Skeletal muscle cell (primary cell): ENCODE results near the gene DAG1.

ENCODE experiments used
- DNase-seq: peaks from one replicate; pipeline ENCODE4 v3.0.0-alpha.2; 2010; ENCODE audit warnings: low read depth
- H3K4me3 ChIP-seq: 2 replicates; pipeline ENCODE4 v1.5.1; 2011; ENCODE audit warnings: low read depth, mild to moderate bottlenecking, control low read depth, low read length, moderate library complexity

The DAG1 gene

GRCh38 chr3:49536875-49537533 is 66.9 kb downstream of the DAG1 start:
- no peak for DNase-seq
- no peak overlapping the region for H3K4me3 ChIP-seq

GRCh38 chr3:49539659-49540560 is 69.8 kb downstream of the DAG1 start:
- peak overlapping the region; percentile 52 for H3K4me3 ChIP-seq
- peak; percentile 75 for DNase-seq

DNA sequence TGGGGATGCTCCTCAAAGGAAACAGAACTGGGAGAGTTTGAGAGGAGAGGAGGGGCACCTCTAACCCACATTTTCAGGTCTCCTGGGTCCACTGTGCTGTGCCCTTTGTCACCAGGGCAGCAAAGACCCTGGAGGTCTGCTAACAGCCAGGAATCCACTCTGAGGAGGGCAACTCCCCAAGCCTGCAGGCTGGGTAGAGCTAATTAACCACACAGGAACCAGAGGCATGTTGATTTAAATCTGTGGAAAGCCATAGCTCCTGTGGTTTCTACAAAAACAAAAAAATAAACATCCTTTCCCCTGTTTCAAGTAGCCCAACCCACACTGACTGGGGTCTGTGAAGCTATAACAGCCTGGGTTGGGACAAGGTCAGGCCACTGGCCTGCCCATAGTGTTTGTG is 82.0 kb downstream of the DAG1 start:
- DNase-seq = no peak
- no peak overlapping the region for H3K4me3 ChIP-seq

DNA sequence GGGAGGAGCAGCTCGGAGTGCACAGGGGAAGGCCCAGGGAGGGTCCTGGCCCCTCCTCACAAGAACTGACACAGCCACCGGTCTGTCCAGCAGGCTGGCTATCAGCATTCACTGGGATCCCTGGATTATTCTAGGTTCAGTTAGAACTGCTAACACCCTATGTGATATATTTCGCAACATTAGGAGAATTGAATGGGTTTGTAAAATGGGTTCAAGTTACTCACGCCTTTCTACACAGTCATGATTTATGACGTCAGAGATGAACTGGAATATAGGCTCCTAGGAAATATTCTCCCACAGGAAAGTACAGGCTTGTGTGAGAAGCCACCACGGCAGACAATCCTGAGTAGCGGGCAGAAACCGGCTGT is 83.2 kb downstream of the DAG1 start:
- DNase-seq = peak; percentile 28
- peak overlapping the region; percentile 61 for H3K4me3 ChIP-seq

DNA sequence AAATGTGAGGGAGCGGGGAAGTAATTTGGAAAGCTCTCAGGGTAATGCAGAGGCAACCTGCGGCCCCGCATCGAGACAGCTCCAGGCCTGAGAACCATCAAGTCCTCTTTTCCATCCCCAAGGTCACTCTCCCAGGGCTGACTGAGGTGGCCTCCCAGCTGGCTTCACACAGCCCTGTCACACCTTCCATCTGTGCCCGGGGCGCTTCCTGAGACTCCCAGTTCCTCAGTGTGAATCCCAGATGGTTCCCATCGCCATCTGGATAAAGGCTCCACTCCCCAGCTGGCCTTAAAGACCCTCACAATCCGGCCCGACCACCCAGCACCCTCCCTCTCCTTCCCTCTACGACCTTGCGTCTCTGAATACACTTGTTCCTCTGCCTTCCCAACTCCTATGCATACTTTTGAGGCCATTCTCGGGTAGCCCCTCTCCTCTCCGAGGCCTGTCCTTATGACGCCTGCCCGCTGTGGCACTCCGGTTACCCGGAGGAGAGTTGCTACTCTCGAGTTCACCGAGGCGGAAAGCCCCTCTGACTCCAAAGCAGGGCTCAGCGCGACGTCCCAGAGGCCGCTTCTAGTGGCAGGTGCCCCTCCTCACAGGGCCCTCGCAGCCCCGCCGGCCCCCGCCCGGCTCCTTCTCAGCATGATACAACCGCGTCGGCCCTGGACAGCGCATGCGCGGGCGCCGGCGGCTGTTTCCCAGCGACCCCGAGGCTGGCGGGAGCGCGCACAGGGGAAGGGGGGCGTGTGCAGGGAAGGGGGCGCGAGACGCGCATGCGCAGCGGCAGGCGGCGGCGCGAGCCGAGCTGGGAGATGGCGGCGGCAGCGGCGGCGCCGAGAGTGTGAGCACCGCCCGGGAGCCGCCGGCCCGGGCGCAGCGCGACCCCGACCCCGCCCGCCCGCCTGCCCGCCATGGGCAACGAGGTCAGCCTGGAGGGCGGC is 83.9 kb downstream of the DAG1 start, which contains the start of gene BSN:
Gene BSN (plus strand): TSS at position 786 of the 941 bp plus-strand sequence. CDS start 126 bp downstream, at position 912.
- peak; percentile 59 for DNase-seq
- H3K4me3 ChIP-seq = peak within 1 kb of the TSS; percentile 61

DNA sequence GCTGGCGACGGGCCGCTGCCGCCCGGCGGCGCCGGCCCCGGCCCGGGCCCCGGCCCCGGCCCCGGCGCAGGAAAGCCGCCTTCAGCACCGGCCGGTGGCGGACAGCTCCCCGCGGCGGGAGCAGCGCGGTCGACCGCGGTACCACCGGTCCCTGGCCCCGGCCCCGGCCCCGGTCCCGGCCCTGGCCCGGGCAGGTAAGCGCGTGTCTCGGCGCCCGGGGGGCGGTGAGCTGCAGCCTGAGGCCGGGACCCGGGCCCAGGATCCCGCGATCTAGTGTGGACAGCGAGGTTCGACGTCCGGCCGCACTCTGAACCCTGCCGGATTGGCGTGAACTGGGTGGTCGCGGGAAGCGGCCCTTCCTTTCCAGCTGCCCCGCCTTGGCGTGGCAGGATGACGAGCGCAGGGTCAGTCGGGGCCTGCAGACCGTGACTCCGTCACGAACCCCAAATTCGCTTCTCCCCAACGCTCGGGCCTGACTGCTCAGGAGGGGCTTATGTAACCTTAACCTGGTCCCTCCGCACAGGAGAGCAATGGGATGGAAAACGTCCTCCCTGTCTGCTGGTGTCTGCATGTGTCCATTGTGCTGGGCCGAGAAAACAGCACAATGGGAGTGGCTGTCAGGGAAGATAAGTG is 84.7 kb downstream of the DAG1 start:
- peak overlapping the region; percentile 41 for H3K4me3 ChIP-seq
- DNase-seq = no peak

GRCh38 chr3:49556500-49557275 is 86.6 kb downstream of the DAG1 start:
- no peak for DNase-seq

GRCh38 chr3:49563040-49563578 is 93.0 kb downstream of the DAG1 start:
- DNase-seq = no peak
- H3K4me3 ChIP-seq = no peak overlapping the region

More at GRCh38 chr3:49556500-49557275, 86.6 kb downstream of the DAG1 start:
- H3K4me3 ChIP-seq = no peak overlapping the region

- no peak overlapping the region for H3K4me3 ChIP-seq
- no peak for DNase-seq
These were observed 93.7 kb downstream of the DAG1 start for GRCh38 chr3:49563766-49564165.

DNA sequence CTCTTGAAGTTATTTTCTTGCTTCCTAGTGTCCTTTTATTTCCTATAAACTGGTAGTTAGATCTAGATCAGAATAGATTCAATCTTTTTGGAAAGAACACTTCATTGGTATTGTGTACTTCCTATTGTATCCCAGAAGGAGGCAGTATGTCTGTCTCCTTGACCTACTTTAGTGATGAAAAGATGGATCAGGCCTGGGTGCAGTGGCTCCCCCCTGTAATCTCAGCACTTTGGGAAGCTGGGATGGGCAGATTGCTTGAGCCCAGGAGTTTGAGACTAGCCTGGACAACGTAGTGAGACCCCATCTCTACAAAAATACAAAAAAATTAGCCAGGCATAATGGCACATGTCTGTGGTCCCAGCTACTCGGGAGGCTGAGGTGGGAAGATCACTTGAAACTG is 96.2 kb downstream of the DAG1 start:
- no peak overlapping the region for H3K4me3 ChIP-seq
- DNase-seq = no peak

DNA sequence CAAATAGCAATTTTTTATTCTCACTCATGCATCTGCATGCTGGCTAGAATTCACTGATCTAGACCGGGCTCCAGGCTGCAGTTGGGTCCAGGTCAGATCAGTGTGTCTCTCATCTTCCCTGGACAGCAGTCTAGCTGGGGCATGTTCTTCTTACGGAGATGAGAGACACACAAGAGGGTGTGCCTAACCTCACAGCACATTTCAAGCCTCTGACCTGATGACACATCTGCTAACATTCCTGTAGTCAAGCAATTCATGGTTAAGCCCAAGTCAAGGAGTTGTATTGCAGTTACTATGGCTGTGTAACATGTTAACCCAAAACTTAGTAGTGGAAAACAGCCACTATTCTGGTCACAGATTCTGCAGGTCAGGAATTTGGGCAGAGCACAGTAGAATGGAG is 97.3 kb downstream of the DAG1 start:
- no peak overlapping the region for H3K4me3 ChIP-seq
- DNase-seq = no peak

DNA sequence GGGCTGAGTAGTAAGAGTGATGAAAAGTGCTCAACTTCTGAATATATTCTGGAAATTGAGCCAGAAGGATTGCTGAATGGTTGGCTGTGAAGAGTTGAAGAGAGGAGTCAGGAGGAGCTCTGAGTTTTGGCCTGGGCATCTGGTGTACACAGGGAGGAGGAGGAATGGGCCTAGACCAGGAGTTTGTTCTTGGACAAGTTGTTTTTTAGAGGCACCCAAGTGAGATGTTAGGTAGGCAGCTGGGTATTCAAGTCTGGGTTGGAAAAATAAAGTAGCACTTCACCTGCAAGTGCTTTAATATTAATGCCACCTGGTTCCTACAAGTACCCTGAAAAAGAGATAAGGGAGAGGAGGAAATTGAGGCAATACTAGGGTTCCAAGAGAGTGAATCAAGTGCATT is 98.9 kb downstream of the DAG1 start:
- DNase-seq = no peak

DNA sequence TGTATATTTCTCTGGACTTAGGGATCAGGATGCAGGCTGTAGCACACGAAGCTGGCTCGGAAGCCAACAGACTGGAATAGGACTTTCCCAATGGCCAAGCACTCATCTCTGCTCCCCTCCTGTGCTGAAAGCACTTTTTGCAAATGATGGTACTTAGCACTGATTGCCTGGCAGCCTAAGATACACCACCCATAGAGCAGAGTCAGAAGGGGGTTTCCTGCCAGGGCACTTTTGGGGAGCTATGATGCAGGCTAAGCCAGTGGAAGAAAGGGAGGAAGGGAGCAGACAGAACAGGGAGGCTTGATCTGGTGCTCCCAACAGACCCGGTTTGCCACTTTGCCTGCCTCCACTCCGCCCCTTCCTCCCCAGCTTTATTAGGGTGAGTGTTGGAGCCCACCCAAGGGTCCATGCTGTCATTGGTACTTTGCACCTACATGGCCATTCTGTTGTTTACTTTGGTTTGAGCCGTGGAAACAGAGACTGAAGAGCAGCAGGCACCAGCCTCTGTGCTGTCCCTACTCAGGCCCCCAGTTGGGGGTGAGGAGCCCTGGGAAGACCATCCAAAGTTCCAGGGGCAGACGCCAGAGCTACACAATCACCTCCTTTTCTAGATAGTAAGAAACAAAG is 100.1 kb downstream of the DAG1 start:
- DNase-seq = no peak
- H3K4me3 ChIP-seq = no peak overlapping the region

More for the DNA sequence above, 98.9 kb downstream of the DAG1 start:
- no peak overlapping the region for H3K4me3 ChIP-seq

DNA sequence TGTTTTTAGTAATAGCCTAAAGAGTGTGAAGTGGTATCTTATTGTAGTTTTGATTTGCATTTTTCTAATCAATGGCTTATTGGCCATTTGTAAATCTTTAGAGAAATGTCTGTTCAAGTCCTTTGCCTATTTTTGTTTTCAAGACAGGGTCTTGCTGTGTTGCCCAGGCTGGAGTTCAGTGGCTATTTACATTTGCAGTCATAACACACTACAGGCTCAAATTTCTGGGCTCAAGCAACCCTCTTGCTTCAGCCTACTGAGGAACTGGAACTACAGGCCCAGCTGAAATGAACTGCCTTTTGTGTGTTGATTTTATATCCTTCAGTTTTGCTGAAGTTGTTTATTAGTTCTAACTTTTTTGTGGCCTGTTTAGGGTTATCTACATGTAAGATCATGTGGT is 112.1 kb downstream of the DAG1 start:
- DNase-seq = no peak
- no peak overlapping the region for H3K4me3 ChIP-seq
